Epithelial cell of proximal tubule (primary cell): ENCODE measurements around the gene CT47C1. TPM values are rescaled to one million over a fixed set of nuclear protein-coding genes. Genes with fewer than 3 reads are reported as not detected.

Experiments
- DNase-seq: peaks from one replicate; pipeline ENCODE4 v3.0.0-alpha.2; 2011; ENCODE audit warnings: low read depth
- H3K4me3 ChIP-seq: 2 replicates; pipeline ENCODE4 v1.5.1; 2011; ENCODE audit warnings: low read depth, mild to moderate bottlenecking, low read length
- total RNA-seq: library from RNA; depleted of rRNA; stranded (reverse); fragments of >200 nt; gene quantifications from 2 replicates; pipeline ENCODE4 v1.2.3, GENCODE V29; 2015
- TF ChIP-seq, protein P1 (sequence below): conservative IDR thresholded peaks from 2 replicates; pipeline ENCODE4 v1.5.1; 2012; ENCODE audit warnings: low read depth, mild to moderate bottlenecking, low read length

CT47C1 gene
- total RNA-seq, 1 donor from 2014 or later: not detected

DNA sequence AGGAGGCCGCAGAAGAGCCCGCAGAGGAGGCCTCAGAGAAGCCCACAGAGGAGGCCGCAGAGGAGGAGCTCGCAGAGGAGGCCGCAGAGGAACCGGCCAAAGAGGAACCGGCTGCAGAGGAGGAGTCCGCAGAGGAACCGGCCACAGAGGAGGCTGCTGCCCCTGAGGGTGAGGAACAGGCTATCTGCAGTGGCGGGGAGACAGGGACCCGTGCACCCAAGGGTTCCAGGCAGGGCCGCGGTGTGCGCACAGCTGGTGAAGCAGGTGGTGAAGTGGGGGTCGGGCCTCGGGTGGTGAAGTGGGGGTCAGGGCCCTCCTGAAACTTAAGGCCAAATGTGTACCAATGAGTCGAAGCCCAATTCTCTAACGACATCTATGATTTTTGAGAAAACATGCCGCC is 1.1 kb downstream of the CT47C1 start:
- DNase-seq: no peak
- H3K4me3 ChIP-seq: no peak overlapping the region
- TF ChIP-seq, protein P1, sequence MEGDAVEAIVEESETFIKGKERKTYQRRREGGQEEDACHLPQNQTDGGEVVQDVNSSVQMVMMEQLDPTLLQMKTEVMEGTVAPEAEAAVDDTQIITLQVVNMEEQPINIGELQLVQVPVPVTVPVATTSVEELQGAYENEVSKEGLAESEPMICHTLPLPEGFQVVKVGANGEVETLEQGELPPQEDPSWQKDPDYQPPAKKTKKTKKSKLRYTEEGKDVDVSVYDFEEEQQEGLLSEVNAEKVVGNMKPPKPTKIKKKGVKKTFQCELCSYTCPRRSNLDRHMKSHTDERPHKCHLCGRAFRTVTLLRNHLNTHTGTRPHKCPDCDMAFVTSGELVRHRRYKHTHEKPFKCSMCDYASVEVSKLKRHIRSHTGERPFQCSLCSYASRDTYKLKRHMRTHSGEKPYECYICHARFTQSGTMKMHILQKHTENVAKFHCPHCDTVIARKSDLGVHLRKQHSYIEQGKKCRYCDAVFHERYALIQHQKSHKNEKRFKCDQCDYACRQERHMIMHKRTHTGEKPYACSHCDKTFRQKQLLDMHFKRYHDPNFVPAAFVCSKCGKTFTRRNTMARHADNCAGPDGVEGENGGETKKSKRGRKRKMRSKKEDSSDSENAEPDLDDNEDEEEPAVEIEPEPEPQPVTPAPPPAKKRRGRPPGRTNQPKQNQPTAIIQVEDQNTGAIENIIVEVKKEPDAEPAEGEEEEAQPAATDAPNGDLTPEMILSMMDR: no peak

DNA sequence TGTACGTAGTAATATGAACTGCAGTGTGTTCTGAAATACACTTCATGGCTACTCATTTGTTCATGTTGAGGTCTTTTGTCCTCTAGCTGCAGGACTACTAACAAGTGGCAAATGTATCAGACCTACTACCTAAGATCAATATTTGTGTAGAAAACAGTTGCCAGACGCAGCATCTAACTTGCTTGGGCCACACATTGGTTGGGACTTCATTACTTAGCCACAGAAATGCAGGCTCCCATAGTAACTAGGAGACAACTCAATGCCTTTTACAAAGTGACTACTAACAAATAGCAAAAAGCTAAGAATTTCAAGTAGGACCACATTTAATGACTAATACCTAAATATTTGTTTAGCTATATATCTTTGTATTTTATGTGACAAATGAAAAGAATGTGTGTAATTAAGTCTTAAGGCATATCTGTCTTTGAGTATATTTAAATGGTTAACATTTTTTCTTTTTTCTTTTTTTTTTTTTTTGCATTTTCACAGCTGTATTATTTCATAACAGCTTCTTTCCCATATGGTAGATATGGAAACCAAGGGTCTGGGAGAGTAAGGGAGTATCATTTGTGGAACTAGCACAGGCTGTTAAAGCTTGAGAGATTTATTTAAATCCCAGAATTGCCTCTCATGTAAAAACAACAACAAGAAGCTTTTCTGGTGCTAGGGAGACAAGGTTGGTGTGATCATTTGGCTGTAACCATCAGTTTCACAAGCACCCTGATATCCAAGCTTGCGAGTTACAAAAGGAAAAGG is 2.7 kb downstream of the CT47C1 start:
- H3K4me3 ChIP-seq: no peak overlapping the region
- no peak for DNase-seq
- TF ChIP-seq, protein P1: no peak

DNA sequence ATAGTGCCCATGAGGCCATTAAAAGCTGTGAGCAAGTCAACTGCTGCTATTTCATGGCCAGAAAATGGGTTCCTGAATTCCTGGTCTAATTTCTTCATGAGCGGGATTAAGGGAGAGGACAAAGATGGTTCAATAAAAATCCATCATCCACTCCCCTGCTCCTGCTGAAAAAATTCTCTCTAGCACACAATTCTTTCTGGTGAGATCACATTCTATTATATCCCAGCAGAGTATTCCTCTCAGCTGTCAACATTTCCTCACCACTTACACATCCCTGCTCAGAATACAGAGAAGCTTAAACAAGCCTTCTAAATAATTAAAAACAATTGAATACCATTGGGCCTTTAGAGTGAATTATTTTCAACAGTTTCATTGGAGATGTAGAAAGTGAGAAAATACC is 9.5 kb downstream of the CT47C1 start:
- DNase-seq: no peak
- no peak overlapping the region for H3K4me3 ChIP-seq

DNA sequence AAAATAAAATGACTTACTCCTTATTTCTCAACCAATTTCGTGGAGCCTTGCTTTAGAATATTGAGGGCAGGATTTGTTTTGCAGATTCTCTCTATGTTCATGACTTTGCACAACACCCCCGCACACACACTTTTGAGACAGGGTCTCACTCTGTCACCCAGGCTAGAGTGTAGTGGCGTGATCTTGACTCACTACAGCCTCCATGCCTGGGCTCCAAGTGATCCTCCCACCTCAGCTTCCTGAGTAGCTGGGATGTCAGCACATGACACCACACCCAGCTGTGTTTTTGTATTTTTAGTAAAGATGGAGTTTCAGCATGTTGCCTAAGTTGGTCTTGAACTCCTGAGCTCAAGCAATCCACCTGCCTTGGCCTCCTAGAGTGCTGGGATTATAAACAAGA is 12.0 kb downstream of the CT47C1 start:
- TF ChIP-seq, protein P1: no peak
- no peak for DNase-seq
- no peak overlapping the region for H3K4me3 ChIP-seq

More for the DNA sequence above, 9.5 kb downstream of the CT47C1 start:
- TF ChIP-seq, protein P1: no peak

DNA sequence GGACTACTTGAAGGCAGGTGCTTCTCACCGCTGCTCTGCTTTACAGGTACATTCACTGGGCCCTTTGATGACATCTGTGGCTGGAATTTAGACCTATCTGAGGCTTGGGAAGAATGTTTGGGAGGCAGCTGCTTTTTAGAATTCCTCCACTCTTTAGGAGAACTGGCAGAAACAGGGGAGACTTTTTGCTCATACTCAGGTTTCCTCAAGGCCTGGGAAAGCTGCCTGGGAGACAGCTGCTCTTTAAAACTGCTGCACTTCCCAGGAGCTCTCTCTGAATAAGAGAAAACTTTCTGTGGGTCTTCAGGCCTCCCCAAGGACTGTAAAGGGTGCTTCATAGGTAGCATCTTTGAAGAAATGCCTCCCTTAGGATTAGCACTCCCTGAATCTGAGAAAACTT is 14.3 kb downstream of the CT47C1 start:
- TF ChIP-seq, protein P1: no peak
- no peak overlapping the region for H3K4me3 ChIP-seq
- DNase-seq: no peak

DNA sequence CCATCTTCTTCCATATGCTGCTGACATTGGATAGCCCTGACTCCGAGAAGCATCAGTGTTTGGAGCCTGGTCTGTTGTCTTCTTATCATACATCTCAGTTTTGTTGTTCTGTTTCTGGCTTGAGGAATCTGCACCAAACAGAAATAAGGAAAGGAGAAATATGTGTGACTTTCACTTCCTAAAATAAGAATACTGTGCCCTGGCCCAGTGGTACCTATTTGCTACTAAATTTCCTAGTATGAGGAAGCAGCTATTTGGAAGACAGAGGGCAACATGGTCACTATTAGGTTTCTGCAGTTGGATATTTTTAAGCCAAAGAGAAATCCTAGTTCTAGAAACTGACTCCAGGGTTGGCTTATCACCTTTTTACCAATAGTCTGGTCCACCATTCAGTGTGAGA is 16.8 kb downstream of the CT47C1 start:
- no peak overlapping the region for H3K4me3 ChIP-seq
- TF ChIP-seq, protein P1: no peak
- no peak for DNase-seq

DNA sequence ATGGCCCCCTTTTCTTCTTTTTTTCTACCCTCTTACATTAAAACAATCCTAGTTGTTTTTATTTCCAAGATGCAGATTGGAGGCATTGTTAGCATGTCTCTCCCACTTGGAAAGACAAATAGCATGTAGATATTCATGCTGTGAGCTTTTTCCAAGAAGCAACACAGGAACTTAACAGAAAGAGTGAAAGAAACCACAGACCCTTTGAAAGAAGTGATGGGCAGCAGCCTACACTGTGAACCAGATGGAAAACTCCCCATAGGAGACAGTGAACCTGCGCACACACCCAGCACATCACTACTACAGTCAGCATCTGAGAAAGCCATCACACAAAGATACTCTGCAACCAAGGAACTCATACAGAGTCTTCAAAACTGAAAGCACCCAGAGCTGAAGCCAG is 17.8 kb downstream of the CT47C1 start:
- TF ChIP-seq, protein P1: no peak

More for the DNA sequence above, 17.8 kb downstream of the CT47C1 start:
- H3K4me3 ChIP-seq: no peak overlapping the region
- no peak for DNase-seq
